Measurements from ENCODE around the gene ANGEL2. TPM values are rescaled to one million over a fixed set of nuclear protein-coding genes. Genes with fewer than 3 reads are reported as not detected.
"Not testable (repeated sequence)": the region's sequence is repeated elsewhere in the genome, so short reads cannot be mapped to it uniquely, and the experiment has no call there.

Gene ANGEL2
- total and polyA plus RNA-seq, 4 donors, result 38.4 to 63.9 (median 47.3) TPM

GRCh38 chr1:213020016-213020415 is 4.3 kb upstream of the ANGEL2 start:
- Histone ChIP-seq H3K27ac (ENCODE audit: low read depth, low read length) (no peak overlapping the region), H3K4me1 (ENCODE audit: control insufficient read depth, insufficient read depth, low read length) (peaks cover 6% of the 10 kb centered on the region), H3K4me3 (ENCODE audit: low read depth, low read length) (no peak overlapping the region), H3K27me3 (ENCODE audit: control insufficient read depth, insufficient read depth, low read length) (no peaks in the 10 kb centered on the region), H3K9me3 (ENCODE audit: control insufficient read depth, insufficient read depth, low read length) (no peaks in the 10 kb centered on the region), H3K36me3 (ENCODE audit: control insufficient read depth, insufficient read depth, low read length) (no peaks in the 10 kb centered on the region)
- no peak for DNase-seq (ENCODE audit: low read depth in 4 of 6, low spot score in 6 of 6)
- WGBS (ENCODE audit: insufficient coverage), result no CpG with 5 or more reads among the region's 3 CpGs

- DNase-seq (ENCODE audit: low read depth in 4 of 6, low spot score in 6 of 6), result no peak
- H3K4me1 ChIP-seq (ENCODE audit: control insufficient read depth, insufficient read depth, low read length), result peaks cover 6% of the 10 kb centered on the region
- no peak overlapping the region for H3K27ac ChIP-seq (ENCODE audit: low read depth, low read length)
- WGBS (ENCODE audit: insufficient coverage), result no CpG with 5 or more reads among the region's 4 CpGs
- no peaks in the 10 kb centered on the region for H3K36me3 ChIP-seq (ENCODE audit: control insufficient read depth, insufficient read depth, low read length)
- H3K27me3 ChIP-seq (ENCODE audit: control insufficient read depth, insufficient read depth, low read length), result no peaks in the 10 kb centered on the region
- H3K9me3 ChIP-seq (ENCODE audit: control insufficient read depth, insufficient read depth, low read length), result no peaks in the 10 kb centered on the region
- H3K4me3 ChIP-seq (ENCODE audit: low read depth, low read length), result no peak overlapping the region
These were observed 3.8 kb upstream of the ANGEL2 start for GRCh38 chr1:213019450-213019849.

GRCh38 chr1:213017447-213018273 is 2.0 kb upstream of the ANGEL2 start:
- 94% methylated on average over 6 of the region's 9 CpGs for WGBS (ENCODE audit: insufficient coverage)
- Histone ChIP-seq H3K27ac (ENCODE audit: low read depth, low read length) (no peak overlapping the region), H3K36me3 (ENCODE audit: control insufficient read depth, insufficient read depth, low read length) (no peaks in the 10 kb centered on the region), H3K9me3 (ENCODE audit: control insufficient read depth, insufficient read depth, low read length) (no peaks in the 10 kb centered on the region), H3K4me3 (ENCODE audit: low read depth, low read length) (no peak overlapping the region), H3K27me3 (ENCODE audit: control insufficient read depth, insufficient read depth, low read length) (no peaks in the 10 kb centered on the region), H3K4me1 (ENCODE audit: control insufficient read depth, insufficient read depth, low read length) (peaks cover 6% of the 10 kb centered on the region)
- DNase-seq (ENCODE audit: low read depth in 4 of 6, low spot score in 6 of 6), result no peak

GRCh38 chr1:213014642-213015041 is 1.0 kb downstream of the ANGEL2 start:
- Histone ChIP-seq H3K9me3 (ENCODE audit: control insufficient read depth, insufficient read depth, low read length) (no peaks in the 10 kb centered on the region), H3K4me3 (ENCODE audit: low read depth, low read length) (peak overlapping the region; percentile 92), H3K27me3 (ENCODE audit: control insufficient read depth, insufficient read depth, low read length) (no peaks in the 10 kb centered on the region), H3K4me1 (ENCODE audit: control insufficient read depth, insufficient read depth, low read length) (peaks cover 6% of the 10 kb centered on the region), H3K36me3 (ENCODE audit: control insufficient read depth, insufficient read depth, low read length) (peaks cover 3% of the 10 kb centered on the region), H3K27ac (ENCODE audit: low read depth, low read length) (peak overlapping the region; percentile 98)
- 81% methylated on average over 2 of the region's 7 CpGs for WGBS (ENCODE audit: insufficient coverage)
- DNase-seq (ENCODE audit: low read depth in 4 of 6, low spot score in 6 of 6), result peak in 4 of 6 donors; percentile 1 to 11 (median 8)

- Histone ChIP-seq H3K27ac (ENCODE audit: low read depth, low read length) (no peak overlapping the region), H3K27me3 (ENCODE audit: control insufficient read depth, insufficient read depth, low read length) (no peaks in the 10 kb centered on the region), H3K4me1 (ENCODE audit: control insufficient read depth, insufficient read depth, low read length) (no peaks in the 10 kb centered on the region), H3K4me3 (ENCODE audit: low read depth, low read length) (no peak overlapping the region), H3K36me3 (ENCODE audit: control insufficient read depth, insufficient read depth, low read length) (peaks cover 23% of the 10 kb centered on the region), H3K9me3 (ENCODE audit: control insufficient read depth, insufficient read depth, low read length) (no peaks in the 10 kb centered on the region)
- WGBS (ENCODE audit: insufficient coverage), result no CpG with 5 or more reads among the region's 2 CpGs
- no peak for DNase-seq (ENCODE audit: low read depth in 4 of 6, low spot score in 6 of 6)
These were observed 7.1 kb downstream of the ANGEL2 start for GRCh38 chr1:213008564-213008963.

GRCh38 chr1:213003256-213003655 is 12.4 kb downstream of the ANGEL2 start:
- no peaks in the 10 kb centered on the region for H3K9me3 ChIP-seq (ENCODE audit: control insufficient read depth, insufficient read depth, low read length)
- DNase-seq (ENCODE audit: low read depth in 4 of 6, low spot score in 6 of 6), result no peak
- H3K36me3 ChIP-seq (ENCODE audit: control insufficient read depth, insufficient read depth, low read length), result peaks cover 25% of the 10 kb centered on the region
- no peaks in the 10 kb centered on the region for H3K27me3 ChIP-seq (ENCODE audit: control insufficient read depth, insufficient read depth, low read length)
- WGBS (ENCODE audit: insufficient coverage), result no CpG with 5 or more reads among the region's 3 CpGs
- no peak overlapping the region for H3K27ac ChIP-seq (ENCODE audit: low read depth, low read length)
- H3K4me1 ChIP-seq (ENCODE audit: control insufficient read depth, insufficient read depth, low read length), result no peaks in the 10 kb centered on the region
- H3K4me3 ChIP-seq (ENCODE audit: low read depth, low read length), result no peak overlapping the region

- H3K4me1 ChIP-seq (ENCODE audit: control insufficient read depth, insufficient read depth, low read length), result no peaks in the 10 kb centered on the region
- H3K4me3 ChIP-seq (ENCODE audit: low read depth, low read length), result no peak overlapping the region
- DNase-seq (ENCODE audit: low read depth in 4 of 6, low spot score in 6 of 6), result no peak
- peaks cover 20% of the 10 kb centered on the region for H3K36me3 ChIP-seq (ENCODE audit: control insufficient read depth, insufficient read depth, low read length)
- no peaks in the 10 kb centered on the region for H3K9me3 ChIP-seq (ENCODE audit: control insufficient read depth, insufficient read depth, low read length)
- WGBS (ENCODE audit: insufficient coverage), result no CpG with 5 or more reads among the region's 3 CpGs
- H3K27me3 ChIP-seq (ENCODE audit: control insufficient read depth, insufficient read depth, low read length), result no peaks in the 10 kb centered on the region
- H3K27ac ChIP-seq (ENCODE audit: low read depth, low read length), result no peak overlapping the region
These were observed 20.7 kb downstream of the ANGEL2 start for GRCh38 chr1:212994926-212995325.

- not testable (repeated sequence) for H3K27ac ChIP-seq (ENCODE audit: low read depth, low read length); H3K4me1 ChIP-seq (ENCODE audit: control insufficient read depth, insufficient read depth, low read length); DNase-seq (ENCODE audit: low read depth in 4 of 6, low spot score in 6 of 6); H3K4me3 ChIP-seq (ENCODE audit: low read depth, low read length); H3K9me3 ChIP-seq (ENCODE audit: control insufficient read depth, insufficient read depth, low read length); H3K27me3 ChIP-seq (ENCODE audit: control insufficient read depth, insufficient read depth, low read length)
- H3K36me3 ChIP-seq (ENCODE audit: control insufficient read depth, insufficient read depth, low read length), result peaks cover 18% of the 10 kb centered on the region
- 100% methylated on average over 3 of the region's 8 CpGs for WGBS (ENCODE audit: insufficient coverage)
These were observed 21.7 kb downstream of the ANGEL2 start for GRCh38 chr1:212993960-212994359.

GRCh38 chr1:212990276-212990675 is 25.4 kb downstream of the ANGEL2 start:
- no peak for DNase-seq (ENCODE audit: low read depth in 4 of 6, low spot score in 6 of 6)
- Histone ChIP-seq H3K27me3 (ENCODE audit: control insufficient read depth, insufficient read depth, low read length) (no peaks in the 10 kb centered on the region), H3K27ac (ENCODE audit: low read depth, low read length) (no peak overlapping the region), H3K4me3 (ENCODE audit: low read depth, low read length) (no peak overlapping the region), H3K9me3 (ENCODE audit: control insufficient read depth, insufficient read depth, low read length) (no peaks in the 10 kb centered on the region), H3K36me3 (ENCODE audit: control insufficient read depth, insufficient read depth, low read length) (peaks cover 8% of the 10 kb centered on the region), H3K4me1 (ENCODE audit: control insufficient read depth, insufficient read depth, low read length) (no peaks in the 10 kb centered on the region)
- WGBS (ENCODE audit: insufficient coverage), result no CpG with 5 or more reads among the region's 1 CpG

GRCh38 chr1:212987702-212988322 is 27.9 kb downstream of the ANGEL2 start:
- Histone ChIP-seq H3K27me3 (ENCODE audit: control insufficient read depth, insufficient read depth, low read length) (no peaks in the 10 kb centered on the region), H3K4me3 (ENCODE audit: low read depth, low read length) (no peak overlapping the region), H3K27ac (ENCODE audit: low read depth, low read length) (no peak overlapping the region), H3K9me3 (ENCODE audit: control insufficient read depth, insufficient read depth, low read length) (no peaks in the 10 kb centered on the region), H3K36me3 (ENCODE audit: control insufficient read depth, insufficient read depth, low read length) (peaks cover 3% of the 10 kb centered on the region), H3K4me1 (ENCODE audit: control insufficient read depth, insufficient read depth, low read length) (no peaks in the 10 kb centered on the region)
- 100% methylated on average over 1 of the region's 6 CpGs for WGBS (ENCODE audit: insufficient coverage)
- DNase-seq (ENCODE audit: low read depth in 4 of 6, low spot score in 6 of 6), result no peak

Measured in spinal cord (tissue), 10 donors.